NCI-H1694 treated with DMSO at 0.1 percent for 48 hours (cell line): ENCODE results near the gene NCF2.

Experiments used
- DNase-seq: peaks from one replicate; lab custom pipeline; 2025; lab: John Stamatoyannopoulos, UW

The NCF2 gene

GRCh38 chr1:183611021-183611420, 20.8 kb upstream of the NCF2 start:
- DNase-seq: no peak

GRCh38 chr1:183609759-183610452, 19.6 kb upstream of the NCF2 start:
- no peak for DNase-seq

- peak; percentile 36 for DNase-seq
Measured at GRCh38 chr1:183609313-183609712, 19.1 kb upstream of the NCF2 start.

- DNase-seq: no peak
Measured at GRCh38 chr1:183607322-183607980, 17.2 kb upstream of the NCF2 start.

GRCh38 chr1:183605904-183606303, 15.6 kb upstream of the NCF2 start:
- no peak for DNase-seq

GRCh38 chr1:183604815-183605214, 14.6 kb upstream of the NCF2 start:
- DNase-seq: no peak

GRCh38 chr1:183604038-183604808, 14.0 kb upstream of the NCF2 start:
- no peak for DNase-seq

- DNase-seq: no peak
Measured at GRCh38 chr1:183602510-183602909, 12.3 kb upstream of the NCF2 start.

- no peak for DNase-seq
Measured at GRCh38 chr1:183600634-183601033, 10.4 kb upstream of the NCF2 start.

GRCh38 chr1:183600136-183600535, 9.9 kb upstream of the NCF2 start:
- DNase-seq: no peak

GRCh38 chr1:183598386-183598785, 8.1 kb upstream of the NCF2 start:
- no peak for DNase-seq

- no peak for DNase-seq
Measured at GRCh38 chr1:183597656-183598347, 7.5 kb upstream of the NCF2 start.

- DNase-seq: no peak
Measured at GRCh38 chr1:183596500-183596899, 6.2 kb upstream of the NCF2 start.

- no peak for DNase-seq
Measured at GRCh38 chr1:183595537-183595936, 5.3 kb upstream of the NCF2 start.

- no peak for DNase-seq
Measured at GRCh38 chr1:183593356-183593755, 3.1 kb upstream of the NCF2 start.

GRCh38 chr1:183592733-183593132, 2.5 kb upstream of the NCF2 start:
- no peak for DNase-seq

GRCh38 chr1:183589874-183590243, 400 bp downstream of the NCF2 start:
- DNase-seq: no peak

GRCh38 chr1:183589384-183589783, 875 bp downstream of the NCF2 start:
- no peak for DNase-seq

GRCh38 chr1:183588827-183589226, 1.4 kb downstream of the NCF2 start:
- DNase-seq: no peak

- DNase-seq: no peak
Measured at GRCh38 chr1:183586926-183587325, 3.3 kb downstream of the NCF2 start.

- no peak for DNase-seq
Measured at GRCh38 chr1:183586455-183586854, 3.8 kb downstream of the NCF2 start.

- no peak for DNase-seq
Measured at GRCh38 chr1:183585038-183585437, 5.2 kb downstream of the NCF2 start.

GRCh38 chr1:183584147-183584546, 6.1 kb downstream of the NCF2 start:
- DNase-seq: no peak
